GM18526 (cell line): ENCODE measurements around the gene ESPL1.

ENCODE experiments used
- POLR2A ChIP-seq: IDR thresholded peaks from 3 replicates; pipeline ENCODE4 v1.6.1; 2011; ENCODE audit not compliant: insufficient read length; ENCODE audit errors: extremely low read depth

The ESPL1 gene

DNA sequence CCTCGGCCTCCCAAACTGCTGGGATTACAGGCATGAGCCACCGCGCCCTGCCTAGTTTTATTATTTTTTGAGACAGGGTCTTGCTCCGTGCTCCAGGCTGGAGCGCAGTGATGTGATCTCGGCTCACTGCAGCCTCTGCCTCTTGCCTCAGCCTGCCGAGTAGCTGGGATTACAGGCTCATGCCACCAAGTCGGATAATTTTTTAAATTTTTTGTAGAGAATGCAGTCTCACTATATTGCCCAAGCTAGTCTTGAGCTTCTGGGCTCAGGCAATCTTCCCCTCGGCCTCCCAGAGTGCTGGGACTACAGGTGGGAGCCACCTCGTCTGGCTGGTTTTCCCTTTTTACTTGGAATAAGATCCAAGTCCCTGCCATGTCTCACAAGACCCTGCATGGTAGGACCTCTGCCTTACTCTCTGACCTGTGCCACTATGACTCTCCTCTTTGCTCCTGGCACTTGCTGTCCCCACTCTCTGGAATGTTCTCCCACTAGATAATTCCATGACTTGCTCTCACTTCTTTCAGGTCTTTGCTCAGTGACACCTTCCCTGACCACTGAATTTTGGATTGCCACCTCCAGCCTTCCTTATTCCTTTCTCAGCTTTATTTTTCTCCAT lies 28.3 kb upstream of the ESPL1 start:
- no peak for TF ChIP-seq POLR2A

GRCh38 chr12:53241623-53242412 lies 26.3 kb upstream of the ESPL1 start:
- TF ChIP-seq POLR2A: no peak

- TF ChIP-seq POLR2A: no peak
These were observed 23.8 kb upstream of the ESPL1 start for GRCh38 chr12:53244337-53244736.

GRCh38 chr12:53245286-53245685 lies 22.8 kb upstream of the ESPL1 start:
- TF ChIP-seq POLR2A: no peak

DNA sequence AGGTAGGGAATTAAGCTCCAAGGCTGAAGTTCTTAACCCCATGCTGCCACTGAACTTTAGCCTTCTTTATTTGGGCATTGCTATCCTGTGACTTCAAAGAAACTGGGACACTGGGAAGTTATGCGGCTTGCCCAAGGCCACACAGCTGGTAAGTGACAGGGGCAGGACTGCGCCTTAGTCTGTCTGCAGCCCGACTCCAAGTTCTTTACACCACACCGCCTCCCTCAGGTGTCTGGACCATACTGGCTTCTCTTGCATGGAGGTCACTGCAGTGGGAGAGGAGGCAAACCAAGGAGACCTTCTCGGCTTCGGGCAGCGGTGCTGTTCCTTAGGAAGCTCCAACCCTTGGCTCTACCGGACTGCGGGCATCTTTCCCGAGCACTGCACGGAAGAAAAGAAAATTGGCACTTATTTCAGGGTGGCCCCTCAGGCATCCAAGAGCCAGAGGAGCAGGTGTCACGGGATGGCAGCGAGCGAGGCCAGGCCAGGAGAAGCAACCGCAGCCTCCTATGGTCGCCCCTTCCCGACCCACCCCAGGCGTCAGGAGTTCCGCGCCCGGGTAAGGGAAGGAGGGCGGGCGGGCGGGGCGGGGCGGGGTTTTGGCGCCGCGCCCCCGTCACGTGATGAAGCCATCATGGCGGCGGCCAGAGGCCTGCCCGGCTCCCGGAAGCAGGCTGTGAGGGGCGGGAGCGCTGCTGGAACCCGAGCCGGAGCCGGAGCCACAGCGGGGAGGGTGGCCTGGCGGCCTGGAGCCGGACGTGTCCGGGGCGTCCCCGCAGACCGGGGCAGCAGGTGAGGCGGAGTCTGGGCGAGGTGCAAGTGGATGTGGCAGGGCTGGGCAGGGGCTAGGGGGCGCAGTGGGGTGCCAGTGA lies 16.4 kb upstream of the ESPL1 start:
- TF ChIP-seq POLR2A: peak; percentile 61

GRCh38 chr12:53252349-53252916 lies 15.7 kb upstream of the ESPL1 start:
- TF ChIP-seq POLR2A: no peak

DNA sequence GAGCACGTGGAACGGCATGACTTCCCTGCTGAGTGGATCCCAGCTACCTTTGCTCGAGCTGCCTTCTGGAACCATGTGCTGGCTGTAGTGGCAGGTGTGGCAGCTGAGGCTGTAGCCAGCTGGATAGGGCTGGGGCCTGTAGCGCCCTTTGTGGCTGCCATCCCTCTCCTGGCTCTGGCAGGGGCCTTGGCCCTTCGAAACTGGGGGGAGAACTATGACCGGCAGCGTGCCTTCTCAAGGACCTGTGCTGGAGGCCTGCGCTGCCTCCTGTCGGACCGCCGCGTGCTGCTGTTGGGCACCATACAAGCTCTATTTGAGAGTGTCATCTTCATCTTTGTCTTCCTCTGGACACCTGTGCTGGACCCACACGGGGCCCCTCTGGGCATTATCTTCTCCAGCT lies 14.8 kb upstream of the ESPL1 start:
- TF ChIP-seq POLR2A: no peak

- no peak for TF ChIP-seq POLR2A
These were observed 13.1 kb upstream of the ESPL1 start for GRCh38 chr12:53254816-53255545.

DNA sequence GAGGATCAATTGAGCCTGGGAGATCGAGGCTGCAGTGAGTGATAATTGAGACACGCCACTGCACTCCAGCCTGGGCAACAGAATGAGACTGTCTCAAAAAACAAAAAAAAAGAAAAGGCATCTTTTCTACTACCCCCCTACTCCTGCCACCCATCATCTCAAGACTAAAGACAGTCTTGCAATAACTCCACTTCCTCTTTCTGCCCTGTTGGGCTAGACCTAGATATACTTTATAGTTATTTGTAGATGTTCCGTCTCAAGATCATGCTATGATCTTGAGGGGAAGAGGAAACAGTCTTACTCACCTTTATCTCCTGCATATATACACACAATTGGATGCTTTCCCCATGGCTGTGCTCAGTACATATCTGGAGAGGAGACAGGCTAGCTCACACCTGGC lies 12.1 kb upstream of the ESPL1 start:
- TF ChIP-seq POLR2A: no peak

DNA sequence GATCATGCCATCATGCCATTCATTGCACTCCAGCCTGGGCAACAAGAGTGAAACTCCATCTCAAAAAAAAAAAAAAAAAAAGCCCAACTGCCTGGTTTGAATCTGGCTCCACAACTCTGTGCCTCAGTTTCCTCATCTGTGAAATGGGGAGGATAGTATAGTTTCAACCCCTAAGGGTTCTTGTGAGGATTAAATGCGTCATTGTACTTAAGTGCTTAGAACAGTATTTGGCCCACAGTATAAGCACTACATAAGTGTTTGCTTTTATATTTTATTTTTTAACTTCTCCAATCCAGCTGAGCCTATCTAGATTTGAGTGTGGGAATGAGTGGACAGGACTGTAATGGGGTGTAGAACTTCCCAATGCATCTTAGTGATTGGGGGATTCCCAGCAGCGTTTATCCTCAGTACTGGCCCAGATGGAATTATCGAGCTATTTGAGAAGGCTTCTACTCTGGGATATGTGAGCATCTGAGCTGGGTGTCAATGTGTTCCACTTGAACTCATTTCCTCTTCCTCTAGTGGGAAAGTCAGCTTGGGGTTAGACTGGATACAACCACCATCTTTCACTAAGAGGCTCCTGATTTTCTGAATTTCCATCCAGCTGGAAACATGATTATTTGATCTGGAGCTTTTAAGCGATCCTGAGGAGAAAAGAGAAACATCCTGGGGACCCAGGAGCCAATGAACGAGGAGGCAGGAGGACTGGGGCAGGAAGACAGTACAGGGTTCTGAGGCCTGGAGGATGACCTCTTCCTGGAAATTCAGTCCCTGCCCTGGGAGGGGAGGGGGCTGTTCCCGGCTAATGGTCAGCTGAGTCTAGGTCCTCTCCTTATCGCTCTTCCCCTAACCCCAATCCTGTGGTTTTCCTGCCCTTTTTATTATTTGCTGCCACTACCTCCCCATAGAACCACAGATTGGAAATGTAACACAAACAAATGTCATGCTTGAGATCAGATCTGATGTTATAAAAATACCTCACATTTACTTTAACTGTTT lies 9.3 kb upstream of the ESPL1 start:
- TF ChIP-seq POLR2A: no peak

DNA sequence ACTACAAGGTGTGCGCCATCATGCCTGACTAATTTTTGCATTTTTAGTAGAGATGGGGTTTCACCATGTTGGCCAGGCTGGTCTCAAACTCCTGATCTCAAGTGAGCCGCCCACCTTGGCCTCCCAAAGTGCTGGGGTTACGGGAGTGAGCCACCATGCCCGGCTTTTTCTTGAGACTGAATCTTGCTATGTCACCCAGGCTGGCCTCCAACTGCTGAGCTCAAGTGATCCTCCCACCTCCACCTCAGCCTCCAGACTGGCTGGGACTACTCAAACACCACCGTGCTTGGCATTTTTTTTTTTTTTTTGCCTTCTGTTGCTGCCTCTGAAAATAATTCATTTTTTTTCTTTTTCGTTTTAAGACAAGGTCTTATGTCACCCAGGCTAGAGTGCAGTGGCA lies 8.2 kb upstream of the ESPL1 start:
- no peak for TF ChIP-seq POLR2A

- TF ChIP-seq POLR2A: no peak
These were observed 2.3 kb upstream of the ESPL1 start for GRCh38 chr12:53265783-53266182.

- TF ChIP-seq POLR2A: no peak
These were observed 647 bp upstream of the ESPL1 start for GRCh38 chr12:53267306-53267998.
